Measurements from ENCODE around the gene NVL.

DNA sequence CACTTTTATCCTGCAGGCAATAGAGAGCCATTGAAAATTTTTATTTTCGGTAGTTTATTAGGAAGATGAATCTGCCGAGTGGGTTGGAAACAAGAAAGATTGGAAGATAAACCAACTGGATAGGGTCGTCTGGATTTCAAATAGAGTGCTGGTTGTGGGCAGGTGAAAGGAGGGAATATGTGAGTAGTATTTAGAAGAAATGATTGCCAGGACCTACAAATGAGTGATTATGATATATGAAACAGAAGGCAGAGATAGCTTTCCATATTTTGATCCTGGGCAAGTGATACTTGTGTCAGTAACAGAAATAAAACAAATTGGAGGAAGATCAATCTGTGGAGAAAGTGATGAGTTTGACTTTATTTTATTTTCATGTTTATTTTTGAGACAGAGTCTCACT, 29.2 kb upstream of the NVL start:
- TF ChIP-seq MAX (IDR thresholded peaks at IDR 0.05; ENCODE audit: low read depth, low read length) (no peak), MTA3 (IDR thresholded peaks at IDR 0.05; ENCODE audit: borderline replicate concordance, low read length) (no peak), POLR2A (IDR thresholded peaks at IDR 0.05; ENCODE audit: low read depth, low read length) (no peak), CBFB (IDR thresholded peaks at IDR 0.05; ENCODE audit: low read depth) (no peak), RAD21 (IDR thresholded peaks at IDR 0.05; ENCODE audit: insufficient read depth, low read depth, low read length) (no peak), IRF4 (IDR thresholded peaks at IDR 0.05; ENCODE audit: low read depth, low read length) (no peak), SMAD1 (IDR thresholded peaks at IDR 0.05; ENCODE audit: low read depth, partially characterized antibody) (no peak), IRF3 (IDR thresholded peaks at IDR 0.05) (no peak), YY1 (IDR thresholded peaks at IDR 0.05; ENCODE audit: low read depth, low read length) (no peak), DPF2 (IDR thresholded peaks at IDR 0.05) (no peak), USF2 (IDR thresholded peaks at IDR 0.05; ENCODE audit: borderline replicate concordance, low read depth, low read length) (no peak)
- TF ChIP-seq, protein P1, sequence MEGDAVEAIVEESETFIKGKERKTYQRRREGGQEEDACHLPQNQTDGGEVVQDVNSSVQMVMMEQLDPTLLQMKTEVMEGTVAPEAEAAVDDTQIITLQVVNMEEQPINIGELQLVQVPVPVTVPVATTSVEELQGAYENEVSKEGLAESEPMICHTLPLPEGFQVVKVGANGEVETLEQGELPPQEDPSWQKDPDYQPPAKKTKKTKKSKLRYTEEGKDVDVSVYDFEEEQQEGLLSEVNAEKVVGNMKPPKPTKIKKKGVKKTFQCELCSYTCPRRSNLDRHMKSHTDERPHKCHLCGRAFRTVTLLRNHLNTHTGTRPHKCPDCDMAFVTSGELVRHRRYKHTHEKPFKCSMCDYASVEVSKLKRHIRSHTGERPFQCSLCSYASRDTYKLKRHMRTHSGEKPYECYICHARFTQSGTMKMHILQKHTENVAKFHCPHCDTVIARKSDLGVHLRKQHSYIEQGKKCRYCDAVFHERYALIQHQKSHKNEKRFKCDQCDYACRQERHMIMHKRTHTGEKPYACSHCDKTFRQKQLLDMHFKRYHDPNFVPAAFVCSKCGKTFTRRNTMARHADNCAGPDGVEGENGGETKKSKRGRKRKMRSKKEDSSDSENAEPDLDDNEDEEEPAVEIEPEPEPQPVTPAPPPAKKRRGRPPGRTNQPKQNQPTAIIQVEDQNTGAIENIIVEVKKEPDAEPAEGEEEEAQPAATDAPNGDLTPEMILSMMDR (IDR thresholded peaks at IDR 0.05 in 2 of 3, conservative IDR thresholded peaks at IDR 0.05 in 1 of 3; ENCODE audit: control insufficient read depth in 2 of 3, extremely low read depth in 1 of 3, insufficient read depth in 1 of 3, low read depth in 3 of 3, low read length in 3 of 3): no peak
